SK-N-SH treated with all-trans-retinoic acid at 6 μM for 48 hours (cell line): ENCODE data around the gene KCNQ5.

Experiments used
- ATAC-seq: fragments of 200-7000 bp; cut with Tn5 transposase; 3 replicates; pipeline ENCODE4 v1.9.1; 2020; ENCODE audit warnings: mild to moderate bottlenecking, moderate library complexity
- ARNTL ChIP-seq: fragments of 450-650 bp; formaldehyde crosslinking; IDR thresholded peaks from 2 replicates; pipeline ENCODE4 v1.5.0; 2020; ENCODE audit warnings: low read depth, mild to moderate bottlenecking, moderate library complexity, borderline replicate concordance
- BACH2 ChIP-seq: fragments of 250-450 bp; sonication (Bioruptor Pico); IDR thresholded peaks from 2 replicates; pipeline ENCODE4 v1.9.0; 2021; ENCODE audit warnings: mild to moderate bottlenecking, borderline replicate concordance
- CREB5 ChIP-seq: fragments of 250-450 bp; sonication (Bioruptor Pico); IDR thresholded peaks from 2 replicates; pipeline ENCODE4 v1.5.1; 2020; ENCODE audit warnings: low read depth, mild to moderate bottlenecking, moderate library complexity
- CSDC2 ChIP-seq: fragments of 250-450 bp; sonication (Bioruptor Pico); IDR thresholded peaks from 2 replicates; pipeline ENCODE4 v1.5.0; 2020; ENCODE audit warnings: mild to moderate bottlenecking, moderate library complexity
- CSRNP3 ChIP-seq: fragments of 250-450 bp; sonication (Bioruptor Pico); IDR thresholded peaks from 2 replicates; pipeline ENCODE4 v1.5.1; 2021; ENCODE audit warnings: mild to moderate bottlenecking, moderate library complexity
- ESRRG ChIP-seq: fragments of 250-450 bp; sonication (Bioruptor Pico); IDR thresholded peaks from 2 replicates; pipeline ENCODE4 v1.6.1; 2021; ENCODE audit warnings: mild to moderate bottlenecking
- ISL1 ChIP-seq: fragments of 250-450 bp; sonication (Bioruptor Pico); IDR thresholded peaks from 2 replicates; pipeline ENCODE4 v2.1.2; 2022; ENCODE audit warnings: mild to moderate bottlenecking, moderate library complexity
- OSR1 ChIP-seq: fragments of 250-450 bp; sonication (Bioruptor Pico); IDR thresholded peaks from 2 replicates; pipeline ENCODE4 v1.8.0; 2022; ENCODE audit warnings: moderate library complexity, mild to moderate bottlenecking, inconsistent platforms
- PATZ1 ChIP-seq: fragments of 250-450 bp; sonication (Bioruptor Pico); IDR thresholded peaks from 2 replicates; pipeline ENCODE4 v1.8.0; 2020; ENCODE audit warnings: mild to moderate bottlenecking, moderate library complexity, borderline replicate concordance
- PPARA ChIP-seq: fragments of 250-450 bp; sonication (Bioruptor Pico); IDR thresholded peaks from 2 replicates; pipeline ENCODE4 v1.5.0; 2020; ENCODE audit warnings: mild to moderate bottlenecking, borderline replicate concordance
- RARB ChIP-seq: fragments of 250-450 bp; sonication (Bioruptor Pico); IDR thresholded peaks from 2 replicates; pipeline ENCODE4 v1.8.0; 2021; ENCODE audit warnings: mild to moderate bottlenecking, moderate library complexity
- SNAI2 ChIP-seq: fragments of 250-450 bp; sonication (Bioruptor Pico); IDR thresholded peaks from 2 replicates; pipeline ENCODE4 v1.5.0; 2020; ENCODE audit warnings: mild to moderate bottlenecking, moderate library complexity
- TCF4 ChIP-seq: fragments of 250-450 bp; sonication (Bioruptor Pico); IDR thresholded peaks from 2 replicates; pipeline ENCODE4 v1.8.0; 2021; ENCODE audit warnings: mild to moderate bottlenecking, moderate library complexity, borderline replicate concordance
- TOX ChIP-seq: fragments of 250-450 bp; sonication (Bioruptor Pico); IDR thresholded peaks from 2 replicates; pipeline ENCODE4 v1.8.0; 2021; ENCODE audit warnings: mild to moderate bottlenecking, moderate library complexity, borderline replicate concordance
- TSHZ2 ChIP-seq: fragments of 250-450 bp; sonication (Bioruptor Pico); IDR thresholded peaks from 2 replicates; pipeline ENCODE4 v1.5.0; 2020; ENCODE audit warnings: mild to moderate bottlenecking, moderate library complexity
- ZC3H10 ChIP-seq: fragments of 250-450 bp; sonication (Bioruptor Pico); IDR thresholded peaks from 2 replicates; pipeline ENCODE4 v1.5.1; 2021; ENCODE audit warnings: mild to moderate bottlenecking, moderate library complexity
- ZFP3 ChIP-seq: fragments of 250-450 bp; sonication (Bioruptor Pico); IDR thresholded peaks from 2 replicates; pipeline ENCODE4 v1.5.0; 2020; ENCODE audit warnings: mild to moderate bottlenecking, moderate library complexity
- ZFP30 ChIP-seq: fragments of 450-650 bp; formaldehyde crosslinking; IDR thresholded peaks from 2 replicates; pipeline ENCODE4 v1.5.0; 2022; ENCODE audit warnings: mild to moderate bottlenecking, moderate library complexity
- ZNF565 ChIP-seq: fragments of 450-650 bp; formaldehyde crosslinking; conservative IDR thresholded peaks from 2 replicates; pipeline ENCODE4 v1.5.0; 2020; ENCODE audit warnings: low read depth, mild to moderate bottlenecking, moderate library complexity
- ZNF70 ChIP-seq: fragments of 450-650 bp; formaldehyde crosslinking; IDR thresholded peaks from 2 replicates; pipeline ENCODE4 v1.5.0; 2020; ENCODE audit warnings: mild to moderate bottlenecking, moderate library complexity
- TF ChIP-seq, protein P1 (sequence below): fragments of 250-450 bp; sonication (Bioruptor Pico); IDR thresholded peaks from 2 replicates; pipeline ENCODE4 v1.8.0; 2021; ENCODE audit warnings: low read depth, mild to moderate bottlenecking, moderate library complexity, borderline replicate concordance

Gene KCNQ5

DNA sequence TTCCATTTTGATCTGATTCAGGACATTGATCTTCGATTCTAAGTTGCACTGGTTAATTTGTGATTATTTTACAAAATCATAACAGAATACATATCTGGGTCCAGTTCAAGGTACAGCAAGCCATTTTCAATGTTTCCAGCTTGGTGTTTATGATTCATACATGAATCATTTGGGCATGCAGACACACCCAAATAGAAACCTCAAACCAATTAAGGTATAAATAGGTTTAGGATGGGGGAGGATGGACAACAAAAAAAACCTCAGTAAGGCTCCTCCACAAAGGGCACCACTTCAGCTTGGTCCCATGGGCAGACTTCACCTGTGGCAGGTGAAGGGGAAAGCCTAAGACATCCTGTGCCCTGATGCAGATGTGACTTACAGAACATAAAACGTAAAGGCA is 410.7 kb downstream of the KCNQ5 start:
- TF ChIP-seq ZFP3 (CRISPR knock-in tag), result no peak
- no peak for TF ChIP-seq ZFP30
- no peak for TF ChIP-seq CSRNP3 (CRISPR knock-in tag)
- TF ChIP-seq PPARA (CRISPR knock-in tag), result no peak
- no peak for TF ChIP-seq TOX (CRISPR knock-in tag)
- no peak for TF ChIP-seq TCF4 (CRISPR knock-in tag)
- no peak for TF ChIP-seq ZC3H10
- no peak for TF ChIP-seq BACH2 (CRISPR knock-in tag)
- TF ChIP-seq TSHZ2 (CRISPR knock-in tag), result no peak
- no peak for TF ChIP-seq RARB (CRISPR knock-in tag)
- TF ChIP-seq, protein P1, sequence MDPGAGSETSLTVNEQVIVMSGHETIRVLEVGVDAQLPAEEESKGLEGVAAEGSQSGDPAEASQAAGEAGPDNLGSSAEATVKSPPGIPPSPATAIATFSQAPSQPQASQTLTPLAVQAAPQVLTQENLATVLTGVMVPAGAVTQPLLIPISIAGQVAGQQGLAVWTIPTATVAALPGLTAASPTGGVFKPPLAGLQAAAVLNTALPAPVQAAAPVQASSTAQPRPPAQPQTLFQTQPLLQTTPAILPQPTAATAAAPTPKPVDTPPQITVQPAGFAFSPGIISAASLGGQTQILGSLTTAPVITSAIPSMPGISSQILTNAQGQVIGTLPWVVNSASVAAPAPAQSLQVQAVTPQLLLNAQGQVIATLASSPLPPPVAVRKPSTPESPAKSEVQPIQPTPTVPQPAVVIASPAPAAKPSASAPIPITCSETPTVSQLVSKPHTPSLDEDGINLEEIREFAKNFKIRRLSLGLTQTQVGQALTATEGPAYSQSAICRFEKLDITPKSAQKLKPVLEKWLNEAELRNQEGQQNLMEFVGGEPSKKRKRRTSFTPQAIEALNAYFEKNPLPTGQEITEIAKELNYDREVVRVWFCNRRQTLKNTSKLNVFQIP (CRISPR knock-in tag), result no peak
- TF ChIP-seq SNAI2, result no peak
- no peak for TF ChIP-seq PATZ1 (CRISPR knock-in tag)
- no peak for TF ChIP-seq CSDC2 (CRISPR knock-in tag)
- TF ChIP-seq ZNF70 (CRISPR knock-in tag), result no peak
- no peak for TF ChIP-seq CREB5 (CRISPR knock-in tag)
- TF ChIP-seq ZNF565 (CRISPR knock-in tag), result no peak
- TF ChIP-seq OSR1 (CRISPR knock-in tag), result no peak
- no peak for TF ChIP-seq ARNTL (CRISPR knock-in tag)
- TF ChIP-seq, all 23 proteins: peak for 0
- ATAC-seq, result no peak

- TF ChIP-seq ESRRG (no peak), RARB (CRISPR knock-in tag) (no peak), PATZ1 (CRISPR knock-in tag) (no peak), ISL1 (CRISPR knock-in tag) (no peak), CSRNP3 (CRISPR knock-in tag) (no peak), ZNF70 (CRISPR knock-in tag) (no peak), CSDC2 (CRISPR knock-in tag) (no peak), TCF4 (CRISPR knock-in tag) (no peak), PPARA (CRISPR knock-in tag) (no peak), ZNF565 (CRISPR knock-in tag) (no peak), ZFP3 (CRISPR knock-in tag) (no peak), TSHZ2 (CRISPR knock-in tag) (no peak)
- TF ChIP-seq, protein P1 (CRISPR knock-in tag), result no peak
- TF ChIP-seq, all 23 proteins: peak for 0
- no peak for ATAC-seq
These were observed 414.8 kb downstream of the KCNQ5 start for GRCh38 chr6:73036689-73037088.
